B cell (primary cell): ENCODE data around the gene PDZD2.

Experiments
- EZH2 ChIP-seq: IDR thresholded peaks from 2 replicates; pipeline ENCODE4 v1.6.1; 2012; ENCODE audit warnings: borderline replicate concordance, low read depth, mild to moderate bottlenecking, moderate library complexity, low read length; ENCODE audit not compliant: insufficient read depth, poor library complexity, severe bottlenecking
- TF ChIP-seq, protein P1 (sequence below): fragments of 200-600 bp; IDR thresholded peaks from one replicate; pipeline ENCODE4 v1.8.0; 2022; ENCODE audit warnings: antibody characterized with exemption, mild to moderate bottlenecking

DNA sequence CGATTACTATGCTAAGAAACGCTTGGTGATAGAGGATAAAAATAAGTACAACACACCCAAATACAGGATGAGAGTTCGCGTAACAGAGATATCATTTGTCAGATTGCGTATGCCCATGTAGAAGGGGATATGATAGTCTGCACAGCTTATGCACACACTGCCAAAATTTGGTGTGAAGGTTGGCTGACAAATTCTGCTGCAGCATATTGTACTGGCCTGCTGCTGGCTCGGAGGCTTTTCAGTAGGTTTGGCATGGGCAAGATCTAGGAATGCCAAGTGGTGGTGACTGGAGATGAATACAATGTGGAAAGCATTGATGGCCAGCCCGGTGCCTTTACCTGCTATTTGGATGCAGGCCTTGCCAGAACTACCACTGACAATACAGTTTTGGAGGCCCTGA, 208.4 kb downstream of the PDZD2 start:
- TF ChIP-seq, protein P1, sequence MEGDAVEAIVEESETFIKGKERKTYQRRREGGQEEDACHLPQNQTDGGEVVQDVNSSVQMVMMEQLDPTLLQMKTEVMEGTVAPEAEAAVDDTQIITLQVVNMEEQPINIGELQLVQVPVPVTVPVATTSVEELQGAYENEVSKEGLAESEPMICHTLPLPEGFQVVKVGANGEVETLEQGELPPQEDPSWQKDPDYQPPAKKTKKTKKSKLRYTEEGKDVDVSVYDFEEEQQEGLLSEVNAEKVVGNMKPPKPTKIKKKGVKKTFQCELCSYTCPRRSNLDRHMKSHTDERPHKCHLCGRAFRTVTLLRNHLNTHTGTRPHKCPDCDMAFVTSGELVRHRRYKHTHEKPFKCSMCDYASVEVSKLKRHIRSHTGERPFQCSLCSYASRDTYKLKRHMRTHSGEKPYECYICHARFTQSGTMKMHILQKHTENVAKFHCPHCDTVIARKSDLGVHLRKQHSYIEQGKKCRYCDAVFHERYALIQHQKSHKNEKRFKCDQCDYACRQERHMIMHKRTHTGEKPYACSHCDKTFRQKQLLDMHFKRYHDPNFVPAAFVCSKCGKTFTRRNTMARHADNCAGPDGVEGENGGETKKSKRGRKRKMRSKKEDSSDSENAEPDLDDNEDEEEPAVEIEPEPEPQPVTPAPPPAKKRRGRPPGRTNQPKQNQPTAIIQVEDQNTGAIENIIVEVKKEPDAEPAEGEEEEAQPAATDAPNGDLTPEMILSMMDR: no peak
- no peak for TF ChIP-seq EZH2
